Stimulated activated CD4-positive, alpha-beta T cell treated with anti-CD3 and anti-CD28 coated beads, Interleukin-2, amount 100 ng/mL, for 24 hours (primary cell): ENCODE results near the gene OR13C8.
"Not testable (repeated sequence)": the region's sequence is repeated elsewhere in the genome, so short reads cannot be mapped to it uniquely, and the experiment has no call there.

Source experiments
- DNase-seq, 2 donors: peaks; one replicate each; pipeline ENCODE4 v3.0.0-alpha.2; 2020

OR13C8 gene, protein sequence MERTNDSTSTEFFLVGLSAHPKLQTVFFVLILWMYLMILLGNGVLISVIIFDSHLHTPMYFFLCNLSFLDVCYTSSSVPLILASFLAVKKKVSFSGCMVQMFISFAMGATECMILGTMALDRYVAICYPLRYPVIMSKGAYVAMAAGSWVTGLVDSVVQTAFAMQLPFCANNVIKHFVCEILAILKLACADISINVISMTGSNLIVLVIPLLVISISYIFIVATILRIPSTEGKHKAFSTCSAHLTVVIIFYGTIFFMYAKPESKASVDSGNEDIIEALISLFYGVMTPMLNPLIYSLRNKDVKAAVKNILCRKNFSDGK

DNA sequence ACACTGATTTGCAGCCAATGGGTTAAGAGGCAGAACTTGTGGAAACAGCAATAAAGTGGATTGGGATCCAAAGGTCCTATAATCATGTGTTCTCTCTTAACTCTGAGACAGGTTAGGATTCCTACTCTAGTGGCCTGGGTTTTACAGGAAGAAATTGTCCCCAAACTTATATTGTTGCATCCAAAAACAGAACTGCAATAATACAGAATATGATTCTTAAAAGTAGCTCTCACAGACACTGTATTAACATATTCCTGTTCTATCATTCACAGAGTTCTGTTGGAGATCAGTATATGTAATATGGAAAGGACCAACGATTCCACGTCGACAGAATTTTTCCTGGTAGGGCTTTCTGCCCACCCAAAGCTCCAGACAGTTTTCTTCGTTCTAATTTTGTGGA is at the start of gene OR13C8:
TSS of gene OR13C8 (plus strand) at position 301 of the 400 bp plus-strand sequence. CDS start at position 301, 0 bp downstream.
- DNase-seq = no peak

DNA sequence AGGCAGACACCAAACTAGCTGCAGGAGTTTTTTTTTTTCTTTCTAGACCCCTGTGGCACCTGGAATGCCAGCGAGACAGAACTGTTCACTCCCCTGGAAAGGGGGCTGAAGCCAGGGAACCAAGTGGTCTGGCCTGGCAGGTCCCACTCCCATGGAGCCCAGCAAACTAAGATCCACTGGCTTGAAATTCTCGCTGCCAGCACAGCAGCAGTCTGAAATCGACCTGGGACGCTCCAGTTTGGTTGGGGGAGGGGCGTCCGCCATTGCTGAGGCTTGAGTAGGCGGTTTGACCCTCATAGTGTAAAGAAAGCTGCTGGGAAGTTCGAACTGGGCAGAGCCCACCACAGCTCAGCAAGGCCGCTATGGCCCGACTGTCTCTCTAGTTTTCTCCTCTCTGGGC is 48.7 kb upstream of the OR13C8 start:
- DNase-seq = not testable (repeated sequence)

DNA sequence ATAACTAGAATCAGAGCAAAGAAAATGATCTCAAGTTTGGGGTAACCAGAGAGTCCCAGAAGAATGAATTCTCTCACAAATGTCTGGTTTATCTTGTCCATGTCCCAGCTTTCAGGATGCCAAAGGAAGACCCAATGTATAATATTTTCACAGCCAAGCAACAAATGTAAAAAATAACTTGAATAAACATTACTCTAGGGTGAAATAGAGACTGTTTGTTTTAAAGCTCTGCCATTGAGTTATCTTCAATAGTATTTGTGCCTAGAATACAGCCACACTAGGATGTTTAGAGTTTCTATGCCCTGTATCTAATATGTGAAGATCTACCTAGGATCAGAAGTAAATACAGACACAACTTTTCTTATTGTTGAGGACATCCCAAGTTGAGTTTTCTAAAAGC is 41.9 kb upstream of the OR13C8 start, which contains the start of gene OR13C4:
TSS of gene OR13C4 (minus strand) at position 101 of the 400 bp plus-strand sequence. CDS start at position 101, 0 bp downstream.
- no peak for DNase-seq

DNA sequence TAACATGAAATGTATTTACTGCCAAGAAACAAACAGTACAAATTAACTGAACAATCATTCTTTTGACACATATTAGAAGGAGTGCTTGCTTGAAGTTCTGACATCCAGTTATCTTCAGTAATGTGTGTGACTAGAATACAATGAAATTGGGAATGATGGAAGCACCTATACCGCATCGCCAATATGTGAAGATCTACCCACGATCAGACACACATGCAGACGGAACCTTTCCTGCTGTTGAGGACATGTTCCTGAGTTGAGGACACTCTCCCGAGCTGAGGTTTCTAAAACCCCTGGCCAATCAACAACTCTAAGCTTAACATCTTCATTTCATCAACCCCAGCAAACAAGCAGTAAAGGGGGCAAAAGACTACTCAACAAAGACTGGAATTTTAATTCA is 32.2 kb upstream of the OR13C8 start, which contains the start of gene OR13C3:
TSS of gene OR13C3 (minus strand) at position 101 of the 400 bp plus-strand sequence. CDS start 133 bp downstream, outside the sequence.
- DNase-seq = no peak

DNA sequence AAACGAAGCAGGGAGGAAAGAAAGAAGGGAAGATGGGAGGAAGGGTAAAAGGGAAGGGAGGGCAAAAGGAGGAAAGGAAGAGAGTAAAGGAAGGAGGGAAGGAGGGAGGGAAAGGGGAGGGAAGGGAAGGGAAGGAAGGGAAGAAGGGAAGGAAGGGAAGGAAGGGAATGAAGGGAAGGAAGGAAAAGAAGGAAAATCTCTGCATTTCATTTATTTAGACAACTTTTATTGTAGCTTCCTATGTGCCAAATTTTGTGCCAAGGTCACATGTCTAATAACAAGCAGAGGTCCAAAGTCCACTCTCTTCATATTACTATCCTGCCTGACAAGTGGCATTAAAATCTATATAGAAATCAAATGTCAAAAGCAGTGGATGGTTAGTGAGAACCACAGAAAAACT is 29.7 kb upstream of the OR13C8 start:
- DNase-seq = no peak

DNA sequence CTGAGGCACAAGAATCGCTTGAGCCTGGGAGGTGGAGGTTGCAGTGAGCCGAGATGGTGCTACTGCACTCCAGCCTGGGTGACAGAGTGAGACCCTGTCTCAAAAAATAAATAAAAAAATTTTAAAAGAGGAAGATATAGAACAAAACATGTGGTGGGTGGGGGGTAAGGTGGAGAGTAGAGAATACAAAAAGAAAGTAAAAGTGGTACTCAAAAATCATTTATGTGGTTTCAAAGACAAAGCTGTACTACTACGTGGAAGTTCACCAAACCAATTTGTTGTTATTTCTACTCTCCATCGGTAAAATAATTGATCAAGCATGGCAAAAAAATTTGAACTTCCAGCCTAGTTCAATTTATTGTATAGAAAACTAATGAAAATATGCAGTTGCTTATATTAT is 24.3 kb upstream of the OR13C8 start:
- no peak for DNase-seq

GRCh38 chr9:104553261-104553660 is 15.7 kb upstream of the OR13C8 start:
- DNase-seq = no peak

DNA sequence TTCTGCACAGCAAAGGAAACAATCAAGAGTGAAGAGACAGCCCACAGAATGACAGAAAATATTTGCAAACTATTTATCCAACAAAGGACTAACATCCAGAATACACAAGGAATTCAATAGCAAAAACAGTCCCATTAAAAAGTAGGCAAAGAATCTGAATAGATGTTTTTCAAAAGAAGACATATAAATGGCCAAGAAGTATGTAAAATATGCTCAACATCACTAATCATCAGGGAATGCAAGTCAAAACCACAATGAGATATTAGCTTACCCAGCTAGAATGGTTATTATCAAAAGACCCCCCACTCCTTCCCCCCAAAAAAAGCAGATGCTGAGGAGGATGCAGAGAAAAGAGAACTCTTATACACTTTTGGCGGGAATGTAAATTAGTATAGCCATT is 13.4 kb upstream of the OR13C8 start:
- DNase-seq = no peak

- no peak for DNase-seq
Observed at GRCh38 chr9:104556830-104557634, 11.9 kb upstream of the OR13C8 start.

GRCh38 chr9:104564358-104564757 is 4.6 kb upstream of the OR13C8 start:
- DNase-seq = no peak

- no peak for DNase-seq
Observed at GRCh38 chr9:104572612-104573011, 3.6 kb downstream of the OR13C8 start.

- no peak for DNase-seq
Observed at GRCh38 chr9:104575456-104575855, 6.5 kb downstream of the OR13C8 start.

DNA sequence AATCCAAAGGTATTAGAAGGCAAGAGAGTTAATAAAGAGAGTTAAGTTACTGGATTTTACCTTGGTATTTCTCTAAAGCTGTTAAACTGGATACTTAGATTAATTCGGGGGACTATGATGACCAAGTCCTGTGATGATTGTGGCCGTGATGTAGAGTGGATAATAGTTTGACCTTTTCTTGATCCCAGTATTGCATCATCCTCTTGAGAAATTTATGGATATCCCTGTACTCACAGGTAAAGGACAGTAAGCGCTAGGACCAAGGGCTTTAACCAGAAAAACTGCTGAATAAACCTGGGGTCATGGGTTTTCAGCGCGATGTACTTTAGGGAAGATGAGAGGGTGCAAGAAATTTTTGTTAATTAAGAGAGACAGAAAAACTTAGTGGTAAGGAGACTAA is 8.3 kb downstream of the OR13C8 start:
- DNase-seq = no peak

DNA sequence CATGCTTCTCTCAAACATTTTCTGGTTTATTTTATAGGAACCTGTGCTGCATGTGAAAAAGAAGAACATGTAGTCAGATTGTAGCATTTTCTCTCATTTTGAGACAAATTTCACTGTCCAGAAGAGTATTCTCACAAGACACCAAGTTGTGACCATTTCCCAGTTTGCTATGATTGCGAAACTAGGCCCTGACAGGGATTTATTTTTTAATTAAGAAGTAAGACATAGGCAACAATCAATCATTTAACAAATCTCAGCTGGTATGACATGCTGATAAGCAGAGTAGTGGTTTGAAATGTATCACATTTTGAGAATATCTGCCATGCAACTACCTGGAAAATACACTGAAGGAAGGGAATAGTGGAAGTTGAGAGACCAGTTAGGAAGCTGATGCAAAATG is 11.6 kb downstream of the OR13C8 start:
- no peak for DNase-seq

GRCh38 chr9:104586496-104587180 is 17.7 kb downstream of the OR13C8 start:
- no peak for DNase-seq

- DNase-seq = no peak
Observed at GRCh38 chr9:104589626-104590025, 20.7 kb downstream of the OR13C8 start.

- not testable (repeated sequence) for DNase-seq
Observed at GRCh38 chr9:104598749-104599148, 29.8 kb downstream of the OR13C8 start.

DNA sequence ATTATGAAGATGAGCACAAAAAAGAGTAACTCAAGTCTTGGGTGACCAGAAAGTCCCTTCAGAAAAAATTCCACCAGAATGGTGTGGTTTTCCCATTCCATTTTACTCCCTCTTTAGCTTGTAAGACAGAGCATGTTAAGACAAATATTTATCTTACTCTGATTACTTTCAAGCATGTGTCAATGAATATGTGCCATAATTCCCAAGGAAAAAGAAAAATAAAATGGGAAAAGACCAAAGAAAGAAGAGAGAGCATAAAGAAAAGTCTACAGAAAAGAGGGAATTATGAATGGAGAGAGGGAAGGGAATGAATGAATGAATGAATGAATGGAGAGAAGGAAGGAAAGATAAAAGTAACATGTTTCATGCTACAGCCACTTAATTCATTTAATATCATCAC is 30.3 kb downstream of the OR13C8 start, which contains the start of gene OR13C5:
TSS of gene OR13C5 (minus strand) at position 101 of the 400 bp plus-strand sequence. CDS start at position 101, 0 bp downstream.
- not testable (repeated sequence) for DNase-seq

DNA sequence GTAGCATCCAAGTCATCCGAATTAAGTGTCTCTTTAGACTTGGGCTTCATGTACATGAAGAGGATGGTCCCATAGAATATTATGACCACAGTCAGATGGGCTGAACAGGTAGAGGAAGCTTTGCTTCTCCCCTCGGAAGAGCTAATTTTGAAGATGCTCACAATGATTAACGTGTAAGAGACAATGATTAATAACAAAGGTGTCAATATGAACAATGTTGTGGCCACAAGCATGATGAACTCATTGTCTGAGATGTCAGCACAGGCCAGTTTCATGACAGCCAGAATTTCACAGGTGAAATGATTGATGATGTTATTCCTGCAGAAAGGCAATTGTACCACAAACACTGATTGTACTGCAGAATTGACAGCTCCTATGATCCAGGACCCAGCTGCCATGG is 35.8 kb downstream of the OR13C8 start:
- DNase-seq = no peak

DNA sequence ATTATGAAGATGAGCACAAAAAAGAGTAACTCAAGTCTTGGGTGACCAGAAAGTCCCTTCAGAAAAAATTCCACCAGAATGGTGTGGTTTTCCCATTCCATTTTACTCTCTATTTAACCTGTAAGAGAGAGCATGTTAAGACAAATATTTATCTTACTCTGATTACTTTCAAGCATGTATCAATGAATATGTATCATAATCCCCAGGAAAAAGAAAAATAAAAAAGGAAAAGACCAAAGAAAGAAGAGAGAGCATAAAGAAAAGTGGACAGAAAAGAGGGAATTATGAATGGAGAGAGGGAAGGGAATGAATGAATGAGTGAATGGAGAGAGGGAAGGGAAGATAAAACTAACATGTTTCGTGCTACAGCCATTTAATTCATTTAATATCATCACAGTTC is 36.6 kb downstream of the OR13C8 start, which contains the start of gene OR13C2:
TSS of gene OR13C2 (minus strand) at position 101 of the 400 bp plus-strand sequence. CDS start at position 101, 0 bp downstream.
- DNase-seq = not testable (repeated sequence)

- DNase-seq = no peak
Observed at GRCh38 chr9:104606152-104606551, 37.2 kb downstream of the OR13C8 start.

- no peak for DNase-seq
Observed at GRCh38 chr9:104608336-104608735, 39.4 kb downstream of the OR13C8 start.

DNA sequence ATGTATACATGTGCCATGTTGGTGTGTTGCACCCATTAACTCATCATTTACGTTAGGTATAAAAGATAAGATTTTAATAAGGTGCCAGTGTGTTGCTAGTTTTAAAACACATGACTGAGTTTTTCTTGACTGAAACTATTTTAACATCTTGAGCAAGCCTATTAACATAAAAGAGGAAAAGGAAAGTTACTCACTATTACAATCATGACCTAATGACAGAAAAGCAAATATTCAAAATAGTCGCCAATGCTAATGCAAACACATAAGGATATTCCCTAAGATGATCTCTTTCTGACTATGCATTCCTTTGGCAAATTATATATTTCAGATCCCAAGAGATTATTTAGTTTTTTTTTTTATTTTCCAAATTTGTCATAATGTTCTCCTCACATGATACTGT is 42.2 kb downstream of the OR13C8 start:
- no peak for DNase-seq
